Nephron (organoid): ENCODE data around the gene NUDT3.
"Not testable (repeated sequence)": the region's sequence is repeated elsewhere in the genome, so short reads cannot be mapped to it uniquely, and the experiment has no call there.

Experiments
- H3K27ac Mint-ChIP-seq, 3 experiments: 2 replicates each; pipeline ENCODE4 v1.8.0; 2020; ENCODE audit warnings: mixed read lengths in 3 of 3, mild to moderate bottlenecking in 2 of 3, moderate library complexity in 1 of 3
- H3K27me3 Mint-ChIP-seq: 2 replicates; pipeline ENCODE4 v1.8.0; 2021; ENCODE audit warnings: low read depth, mild to moderate bottlenecking, moderate library complexity, mixed read lengths
- H3K36me3 Mint-ChIP-seq: 2 replicates; pipeline ENCODE4 v1.8.0; 2020; ENCODE audit warnings: low read depth, mixed read lengths
- H3K4me1 Mint-ChIP-seq: 2 replicates; pipeline ENCODE4 v1.8.0; 2020; ENCODE audit warnings: mixed read lengths
- H3K4me3 Mint-ChIP-seq, 3 experiments: 2 replicates each; pipeline ENCODE4 v1.8.0; 2020; ENCODE audit warnings: mild to moderate bottlenecking in 3 of 3, mixed read lengths in 3 of 3, moderate library complexity in 2 of 3
- H3K9me3 Mint-ChIP-seq: 2 replicates; pipeline ENCODE4 v1.8.0; 2020; ENCODE audit warnings: mixed read lengths
- CTCF ChIP-seq, 3 experiments: fragments of 200-600 bp; sonication (generic); IDR thresholded peaks; one replicate each; pipeline ENCODE4 v1.5.0; 2021; ENCODE audit warnings: antibody characterized with exemption in 3 of 3; ENCODE audit not compliant: unreplicated experiment in 3 of 3

The NUDT3 gene

GRCh38 chr6:34247481-34248197, 144.8 kb downstream of the NUDT3 start:
- Mint-ChIP-seq H3K9me3 (no peaks in the 10 kb centered on the region), H3K27ac (no peak overlapping the region), H3K4me3 (peak overlapping the region; percentile 92), H3K4me1 (peaks cover 4% of the 10 kb centered on the region), H3K27me3 (no peaks in the 10 kb centered on the region), H3K36me3 (peaks cover 14% of the 10 kb centered on the region)
- TF ChIP-seq CTCF (IDR thresholded peaks at IDR 0.05; ENCODE audit: unreplicated experiment in 3 of 3): no peak

DNA sequence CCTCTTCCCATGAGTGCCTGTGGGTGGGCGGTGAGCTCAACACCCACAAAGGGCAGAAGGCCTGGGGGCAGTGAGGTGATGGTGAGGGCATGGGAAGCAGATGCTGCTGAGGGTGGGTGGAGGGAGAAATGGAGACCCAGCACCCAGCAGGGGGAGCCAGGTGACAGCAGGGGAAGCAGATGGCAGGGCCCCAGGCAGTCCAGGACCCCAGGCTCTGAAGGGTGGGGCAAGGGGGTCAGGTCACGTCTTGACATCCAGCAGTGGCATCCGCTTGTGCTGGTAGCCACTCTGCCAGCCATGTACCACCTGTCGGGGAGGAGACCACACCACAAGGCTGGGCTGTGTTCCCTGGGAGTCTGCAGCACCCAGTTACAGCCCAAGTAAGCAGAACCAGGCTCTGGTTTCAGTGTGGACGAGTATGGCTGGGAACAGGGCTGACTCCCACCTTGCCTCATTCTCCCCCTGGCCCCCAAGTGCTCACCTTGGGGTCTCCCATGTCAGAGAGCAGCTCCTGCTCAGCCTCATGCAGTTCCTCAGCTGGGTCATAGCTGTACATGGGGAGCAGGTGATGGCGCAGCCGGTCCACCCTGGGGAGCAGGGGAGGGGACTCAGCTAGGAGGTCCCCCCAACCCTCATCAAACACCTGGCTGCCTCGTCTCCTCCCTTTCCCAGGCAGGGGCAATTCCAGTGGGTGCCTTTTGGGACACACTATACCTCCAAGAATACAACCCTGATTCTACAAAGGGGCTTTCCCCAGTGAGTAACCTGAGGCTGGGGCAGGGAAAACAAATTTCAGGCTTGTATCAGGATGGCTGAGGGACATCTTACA, 145.7 kb downstream of the NUDT3 start:
- Mint-ChIP-seq H3K9me3 (no peaks in the 10 kb centered on the region), H3K4me3 (peak overlapping the region; percentile 58 to 92 (median 75)), H3K27me3 (peaks cover 8% of the 10 kb centered on the region), H3K4me1 (peaks cover 4% of the 10 kb centered on the region), H3K27ac (no peak overlapping the region), H3K36me3 (peaks cover 23% of the 10 kb centered on the region)
- peak; percentile 12 to 38 (median 25) for TF ChIP-seq CTCF (IDR thresholded peaks at IDR 0.05; ENCODE audit: unreplicated experiment in 3 of 3)

DNA sequence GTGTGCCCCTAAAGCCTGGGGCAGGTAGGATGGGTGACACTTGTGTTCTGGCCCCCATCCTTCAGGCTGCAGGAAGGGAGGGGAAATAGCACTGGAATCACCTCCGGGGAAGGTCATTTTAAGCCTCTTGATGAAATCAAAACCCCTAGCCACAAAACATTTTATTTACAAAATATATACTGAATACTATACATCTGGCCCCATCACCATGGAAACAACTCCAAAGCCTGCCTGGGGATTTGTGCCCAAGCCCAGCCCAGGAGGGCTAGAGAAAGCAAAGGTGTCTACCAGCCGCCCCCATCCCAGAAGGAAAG, 146.3 kb downstream of the NUDT3 start:
- Mint-ChIP-seq H3K4me1 (peaks cover 4% of the 10 kb centered on the region), H3K4me3 (peak overlapping the region in 2 of 3 experiments; percentile 42 to 59)

DNA sequence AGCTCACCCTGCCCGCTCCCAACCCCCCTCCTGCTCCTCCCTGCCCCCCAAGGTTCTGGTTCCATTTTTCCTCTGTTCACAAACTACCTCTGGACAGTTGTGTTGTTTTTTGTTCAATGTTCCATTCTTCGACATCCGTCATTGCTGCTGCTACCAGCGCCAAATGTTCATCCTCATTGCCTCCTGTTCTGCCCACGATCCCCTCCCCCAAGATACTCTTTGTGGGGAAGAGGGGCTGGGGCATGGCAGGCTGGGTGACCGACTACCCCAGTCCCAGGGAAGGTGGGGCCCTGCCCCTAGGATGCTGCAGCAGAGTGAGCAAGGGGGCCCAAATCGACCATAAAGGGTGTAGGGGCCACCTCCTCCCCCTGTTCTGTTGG, 146.7 kb downstream of the NUDT3 start:
- H3K36me3 Mint-ChIP-seq: peaks cover 33% of the 10 kb centered on the region
- H3K27ac Mint-ChIP-seq, H3K4me3 Mint-ChIP-seq, H3K4me1 Mint-ChIP-seq, H3K27me3 Mint-ChIP-seq, H3K9me3 Mint-ChIP-seq: not testable (repeated sequence)

More for the DNA sequence above, 146.3 kb downstream of the NUDT3 start:
- Mint-ChIP-seq H3K9me3 (no peaks in the 10 kb centered on the region), H3K27ac (no peak overlapping the region), H3K27me3 (peaks cover 8% of the 10 kb centered on the region), H3K36me3 (peaks cover 29% of the 10 kb centered on the region)
- TF ChIP-seq CTCF (IDR thresholded peaks at IDR 0.05; ENCODE audit: unreplicated experiment in 3 of 3): no peak

DNA sequence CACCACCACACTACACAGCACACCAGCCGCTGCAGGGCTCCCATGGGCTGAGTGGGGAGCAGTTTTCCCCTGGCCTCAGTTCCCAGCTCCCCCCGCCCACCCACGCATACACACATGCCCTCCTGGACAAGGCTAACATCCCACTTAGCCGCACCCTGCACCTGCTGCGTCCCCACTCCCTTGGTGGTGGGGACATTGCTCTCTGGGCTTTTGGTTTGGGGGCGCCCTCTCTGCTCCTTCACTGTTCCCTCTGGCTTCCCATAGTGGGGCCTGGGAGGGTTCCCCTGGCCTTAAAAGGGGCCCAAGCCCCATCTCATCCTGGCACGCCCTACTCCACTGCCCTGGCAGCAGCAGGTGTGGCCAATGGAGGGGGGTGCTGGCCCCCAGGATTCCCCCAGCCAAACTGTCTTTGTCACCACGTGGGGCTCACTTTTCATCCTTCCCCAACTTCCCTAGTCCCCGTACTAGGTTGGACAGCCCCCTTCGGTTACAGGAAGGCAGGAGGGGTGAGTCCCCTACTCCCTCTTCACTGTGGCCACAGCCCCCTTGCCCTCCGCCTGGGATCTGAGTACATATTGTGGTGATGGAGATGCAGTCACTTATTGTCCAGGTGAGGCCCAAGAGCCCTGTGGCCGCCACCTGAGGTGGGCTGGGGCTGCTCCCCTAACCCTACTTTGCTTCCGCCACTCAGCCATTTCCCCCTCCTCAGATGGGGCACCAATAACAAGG, 147.3 kb downstream of the NUDT3 start:
- H3K27ac Mint-ChIP-seq, H3K4me3 Mint-ChIP-seq, H3K9me3 Mint-ChIP-seq, H3K27me3 Mint-ChIP-seq, H3K4me1 Mint-ChIP-seq: not testable (repeated sequence)
- peaks cover 36% of the 10 kb centered on the region for H3K36me3 Mint-ChIP-seq

DNA sequence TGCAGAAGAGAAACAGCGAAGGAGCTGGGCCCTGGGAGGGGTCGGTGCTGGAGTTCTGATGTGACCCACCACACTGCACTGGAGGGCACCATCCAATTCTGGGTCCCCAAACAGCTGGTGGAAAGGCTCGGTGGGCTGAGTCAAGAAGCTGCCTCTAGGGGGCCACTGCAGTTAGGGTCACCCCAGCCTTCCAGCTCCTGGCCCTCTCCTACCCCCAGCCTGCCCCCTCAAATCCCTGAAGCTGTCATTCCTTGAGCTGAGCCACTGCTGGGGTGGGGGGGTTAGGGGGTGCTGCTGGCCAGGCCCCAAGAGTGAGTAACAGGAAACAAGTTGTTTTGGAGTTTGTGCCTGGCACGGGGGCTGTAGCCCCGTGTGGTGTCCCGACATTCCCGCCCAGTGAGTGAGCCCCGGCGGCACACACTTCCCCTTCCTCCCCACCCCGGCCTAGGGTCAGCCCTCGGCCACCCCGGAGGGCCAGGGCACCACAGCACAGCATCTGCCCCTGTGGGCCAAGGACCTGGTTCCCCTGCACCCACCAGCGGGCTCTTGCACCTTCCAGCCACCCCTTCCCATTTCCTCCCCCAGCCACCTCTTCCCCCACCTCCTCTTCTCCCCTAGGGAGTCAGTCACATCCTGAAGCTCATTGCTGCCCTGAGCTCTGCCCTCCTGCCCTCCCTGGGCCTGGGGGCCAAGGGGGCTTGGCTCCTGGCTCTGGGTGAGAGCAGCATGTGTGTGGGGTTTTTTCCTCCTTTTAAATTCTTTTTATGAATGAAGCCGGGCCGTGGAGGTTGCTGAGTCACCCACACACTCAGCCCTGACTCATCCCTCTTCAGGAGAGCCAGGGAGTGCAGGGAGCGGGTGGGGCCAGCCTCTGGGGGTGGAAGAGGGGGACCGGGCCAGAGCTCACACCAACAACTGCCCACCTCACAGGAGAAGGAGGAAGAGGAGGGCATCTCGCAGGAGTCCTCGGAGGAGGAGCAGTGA, 148.3 kb downstream of the NUDT3 start:
- H3K4me3 Mint-ChIP-seq: peak overlapping the region in 1 of 3 experiments; percentile 8
- no peak for TF ChIP-seq CTCF (IDR thresholded peaks at IDR 0.05; ENCODE audit: unreplicated experiment in 3 of 3)

More for the DNA sequence above, 148.3 kb downstream of the NUDT3 start:
- H3K27ac Mint-ChIP-seq: no peak overlapping the region
- no peaks in the 10 kb centered on the region for H3K4me1 Mint-ChIP-seq
- peaks cover 37% of the 10 kb centered on the region for H3K36me3 Mint-ChIP-seq
- no peaks in the 10 kb centered on the region for H3K9me3 Mint-ChIP-seq
- peaks cover 15% of the 10 kb centered on the region for H3K27me3 Mint-ChIP-seq
